K562 (cell line): ENCODE results near the gene ENDOD1. TPM values are rescaled to one million over a fixed set of nuclear protein-coding genes. Genes with fewer than 3 reads are reported as not detected.
A peak's percentile ranks its signal among the peaks of the same experiment; 100 is the strongest.

ENCODE experiments used
- ETV1 ChIP-seq: fragments of 450-650 bp; conservative IDR thresholded peaks from 2 replicates; pipeline ENCODE4 v1.6.1; 2016; ENCODE audit warnings: missing genetic modification characterization, control low read depth, low read depth, missing compliant biosample characterization
- GTF2E2 ChIP-seq: fragments of 200-800 bp; sonication (Bioruptor generic); IDR thresholded peaks from 2 replicates; pipeline ENCODE4 v1.6.1; 2016; ENCODE audit warnings: missing genetic modification characterization, missing compliant biosample characterization
- MAFG ChIP-seq: fragments of 450-650 bp; conservative IDR thresholded peaks from 2 replicates; pipeline ENCODE4 v1.6.1; 2016; ENCODE audit warnings: missing genetic modification characterization, missing compliant biosample characterization
- RFX1 ChIP-seq: fragments of 450-650 bp; IDR thresholded peaks from 2 replicates; pipeline ENCODE4 v1.6.1; 2016; ENCODE audit warnings: mild to moderate bottlenecking, moderate library complexity
- ZFPM2 ChIP-seq: fragments of 250-450 bp; sonication (Bioruptor Pico); IDR thresholded peaks from 2 replicates; pipeline ENCODE4 v1.5.1; 2022; ENCODE audit warnings: mild to moderate bottlenecking
- ZMIZ1 ChIP-seq, 2 experiments: fragments of 150-350 bp in 1 of 2; IDR thresholded peaks; 2 replicates each; pipeline ENCODE4 v1.6.1; 2012 to 2016; ENCODE audit warnings: low read depth in 2 of 2, low read length in 2 of 2, mild to moderate bottlenecking in 1 of 2, moderate library complexity in 1 of 2
- ZNF175 ChIP-seq: fragments of 200-800 bp; sonication (Bioruptor generic); IDR thresholded peaks from 2 replicates; pipeline ENCODE4 v1.6.1; 2016; ENCODE audit warnings: low read depth, mild to moderate bottlenecking, missing genetic modification characterization, missing compliant biosample characterization
- ZNF398 ChIP-seq: fragments of 250-450 bp; sonication (Bioruptor Pico); IDR thresholded peaks from 2 replicates; pipeline ENCODE4 v1.8.0; 2021; ENCODE audit warnings: moderate library complexity, mild to moderate bottlenecking, inconsistent platforms
- ZNF408 ChIP-seq: fragments of 250-450 bp; sonication (Bioruptor Pico); IDR thresholded peaks from 2 replicates; pipeline ENCODE4 v1.4.0; 2020; ENCODE audit warnings: low read depth, mild to moderate bottlenecking, moderate library complexity
- ZNF76 ChIP-seq: fragments of 250-450 bp; sonication (Bioruptor Pico); IDR thresholded peaks from 2 replicates; pipeline ENCODE4 v1.4.0; 2020; ENCODE audit warnings: mild to moderate bottlenecking, moderate library complexity, borderline replicate concordance
- polyA plus RNA-seq, 8 experiments: library from polyadenylated mRNA; depleted of rRNA in 4 of 8; stranded (reverse) in 5 of 8; unstranded in 3 of 8; fragments of >200 nt; fragmentation: Nextera tagmentation in 2 of 8; fragmentation: Illumina TruSeq in 1 of 8; extraction: Ambion mirVana in 2 of 8; extraction: Trizol in 1 of 8; gene quantifications; 2 replicates each; pipeline versions ENCODE4 v1.2.1 to v1.2.3, GENCODE V29; 2011 to 2014; ENCODE audit warnings: inconsistent platforms in 1 of 8, missing spikeins in 1 of 8
- total RNA-seq, 7 experiments: library from RNA; depleted of rRNA in 6 of 7; stranded (reverse); fragments of >200 nt in 6 of 7; fragmentation: Illumina TruSeq in 2 of 7; extraction: Trizol in 2 of 7; gene quantifications; 2 replicates each; pipeline versions ENCODE4 v1.2.1 to v1.2.3, GENCODE V29; 2011 to 2021; ENCODE audit warnings: low replicate concordance in 1 of 7
- TF ChIP-seq, protein P1 (sequence below), 2 experiments: fragments of 450-650 bp; IDR thresholded peaks; 2 replicates each; pipeline ENCODE4 v1.6.1; 2018; ENCODE audit warnings: mild to moderate bottlenecking in 2 of 2, low read depth in 1 of 2; ENCODE audit not compliant: partially characterized antibody in 2 of 2

The ENDOD1 gene
- total and polyA plus RNA-seq, 9 of the 15 experiments (the other 6 are each of a cell fraction or from before 2014, with no cell fraction given): 4.2 to 11.8 (median 9.3) TPM

DNA sequence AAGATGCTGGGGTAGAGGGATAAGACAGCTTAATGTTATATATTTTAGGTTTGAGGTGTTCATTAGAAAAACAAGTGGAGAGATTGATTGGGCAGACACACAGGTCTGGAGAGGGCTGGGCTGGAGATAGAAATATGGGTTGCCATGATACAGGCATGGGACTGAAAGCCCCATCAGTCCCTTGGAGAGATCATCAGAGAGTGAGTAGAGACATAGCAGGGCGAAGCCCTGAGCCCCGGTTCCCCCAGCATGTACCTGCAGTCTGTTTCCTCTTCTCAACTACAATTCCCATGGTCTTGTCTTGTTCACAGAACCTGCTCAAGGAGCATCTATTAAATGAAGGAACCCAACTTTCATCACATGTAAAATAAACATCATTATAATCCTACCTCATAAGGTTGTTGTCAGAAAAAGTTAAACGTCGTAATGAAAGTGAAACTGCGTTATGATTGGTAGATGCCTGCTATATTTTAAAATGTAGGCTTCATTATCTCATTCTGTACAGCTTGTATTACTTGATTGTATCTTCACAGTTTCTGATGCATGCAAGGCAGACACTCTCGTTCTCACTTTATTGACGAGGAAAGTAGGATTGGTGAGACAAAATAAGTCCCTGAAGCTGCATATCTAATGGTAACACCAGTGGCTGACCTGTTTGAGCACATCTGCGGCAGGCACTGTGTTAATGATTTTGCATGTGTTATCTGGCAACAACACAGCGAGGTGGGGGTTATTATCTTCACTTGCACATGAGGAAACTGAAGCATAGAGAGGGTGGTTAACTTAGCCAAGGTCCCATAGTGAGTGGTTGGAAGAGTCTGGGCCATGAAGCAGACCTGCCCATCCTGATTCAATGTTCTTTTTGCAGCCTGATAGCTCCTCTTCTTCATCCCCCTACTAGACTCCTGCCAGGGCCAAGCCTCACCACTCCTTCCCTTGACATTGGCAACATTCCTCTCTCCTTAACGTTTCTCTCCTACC is 63.5 kb downstream of the ENDOD1 start (continued):
- TF ChIP-seq, protein P1, sequence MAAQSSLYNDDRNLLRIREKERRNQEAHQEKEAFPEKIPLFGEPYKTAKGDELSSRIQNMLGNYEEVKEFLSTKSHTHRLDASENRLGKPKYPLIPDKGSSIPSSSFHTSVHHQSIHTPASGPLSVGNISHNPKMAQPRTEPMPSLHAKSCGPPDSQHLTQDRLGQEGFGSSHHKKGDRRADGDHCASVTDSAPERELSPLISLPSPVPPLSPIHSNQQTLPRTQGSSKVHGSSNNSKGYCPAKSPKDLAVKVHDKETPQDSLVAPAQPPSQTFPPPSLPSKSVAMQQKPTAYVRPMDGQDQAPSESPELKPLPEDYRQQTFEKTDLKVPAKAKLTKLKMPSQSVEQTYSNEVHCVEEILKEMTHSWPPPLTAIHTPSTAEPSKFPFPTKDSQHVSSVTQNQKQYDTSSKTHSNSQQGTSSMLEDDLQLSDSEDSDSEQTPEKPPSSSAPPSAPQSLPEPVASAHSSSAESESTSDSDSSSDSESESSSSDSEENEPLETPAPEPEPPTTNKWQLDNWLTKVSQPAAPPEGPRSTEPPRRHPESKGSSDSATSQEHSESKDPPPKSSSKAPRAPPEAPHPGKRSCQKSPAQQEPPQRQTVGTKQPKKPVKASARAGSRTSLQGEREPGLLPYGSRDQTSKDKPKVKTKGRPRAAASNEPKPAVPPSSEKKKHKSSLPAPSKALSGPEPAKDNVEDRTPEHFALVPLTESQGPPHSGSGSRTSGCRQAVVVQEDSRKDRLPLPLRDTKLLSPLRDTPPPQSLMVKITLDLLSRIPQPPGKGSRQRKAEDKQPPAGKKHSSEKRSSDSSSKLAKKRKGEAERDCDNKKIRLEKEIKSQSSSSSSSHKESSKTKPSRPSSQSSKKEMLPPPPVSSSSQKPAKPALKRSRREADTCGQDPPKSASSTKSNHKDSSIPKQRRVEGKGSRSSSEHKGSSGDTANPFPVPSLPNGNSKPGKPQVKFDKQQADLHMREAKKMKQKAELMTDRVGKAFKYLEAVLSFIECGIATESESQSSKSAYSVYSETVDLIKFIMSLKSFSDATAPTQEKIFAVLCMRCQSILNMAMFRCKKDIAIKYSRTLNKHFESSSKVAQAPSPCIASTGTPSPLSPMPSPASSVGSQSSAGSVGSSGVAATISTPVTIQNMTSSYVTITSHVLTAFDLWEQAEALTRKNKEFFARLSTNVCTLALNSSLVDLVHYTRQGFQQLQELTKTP (IDR thresholded peaks at IDR 0.05; ENCODE audit: low read depth in 1 of 2, partially characterized antibody in 2 of 2): peak in 1 of 2 experiments; percentile 93
- TF ChIP-seq ZFPM2 (CRISPR knock-in tag) (no peak), GTF2E2 (tag) (no peak; the same call in 1 of the 2 replicates), RFX1 (peak; percentile 46), ZNF398 (CRISPR knock-in tag) (no peak), ETV1 (tag) (peak; percentile 10; the same call in 1 of the 2 replicates), ZNF408 (CRISPR knock-in tag) (no peak), ZNF175 (CRISPR knock-in tag) (peak; percentile 96), MAFG (tag) (peak; percentile 73), ZNF76 (no peak), ZMIZ1 (IDR thresholded peaks at IDR 0.05; ENCODE audit: low read depth in 2 of 2, low read length in 2 of 2) (peak in 1 of 2 experiments; percentile 98; a peak in 2 of 4 replicates)
